Neuronal stem cell (in vitro differentiated cells): ENCODE results near the gene SRM.
"Not testable (repeated sequence)": the region's sequence is repeated elsewhere in the genome, so short reads cannot be mapped to it uniquely, and the experiment has no call there.

Source experiments
- DNase-seq: peaks from one replicate; pipeline ENCODE4 v3.0.0-alpha.2; 2013; ENCODE audit warnings: low spot score
- H2AFZ ChIP-seq: one replicate; pipeline ENCODE4 v1.6.1; 2013; ENCODE audit warnings: mild to moderate bottlenecking, low read length, inconsistent platforms
- H2AK5ac ChIP-seq: 2 replicates; pipeline ENCODE4 v1.6.1; 2013; ENCODE audit warnings: low read depth, mild to moderate bottlenecking, inconsistent platforms, low read length, moderate library complexity, mixed read lengths
- H2BK120ac ChIP-seq: 2 replicates; pipeline ENCODE4 v1.6.1; 2013; ENCODE audit warnings: low read depth, mild to moderate bottlenecking, inconsistent platforms, low read length, moderate library complexity, mixed read lengths
- H2BK12ac ChIP-seq: one replicate; pipeline ENCODE4 v1.6.1; 2013; ENCODE audit warnings: low read length, inconsistent platforms
- H2BK15ac ChIP-seq: 2 replicates; pipeline ENCODE4 v1.6.1; 2013; ENCODE audit warnings: mild to moderate bottlenecking, low read length, inconsistent platforms, mixed read lengths
- H2BK5ac ChIP-seq: one replicate; pipeline ENCODE4 v1.6.1; 2013; ENCODE audit warnings: inconsistent platforms, mild to moderate bottlenecking, low read length, moderate library complexity
- H3K14ac ChIP-seq: one replicate; pipeline ENCODE4 v1.6.1; 2013; ENCODE audit warnings: low read length, inconsistent platforms
- H3K18ac ChIP-seq: 2 replicates; pipeline ENCODE4 v1.6.1; 2013; ENCODE audit warnings: low read length, inconsistent platforms
- H3K23ac ChIP-seq: 2 replicates; pipeline ENCODE4 v1.6.1; 2013; ENCODE audit warnings: low read depth, mild to moderate bottlenecking, mixed read lengths, low read length, inconsistent platforms; ENCODE audit not compliant: poor library complexity
- H3K27ac ChIP-seq: replicated peaks from 3 replicates; pipeline ENCODE4 v1.5.1; 2013; ENCODE audit warnings: low read length, inconsistent platforms
- H3K27me3 ChIP-seq, 3 experiments: 2 replicates each; pipeline ENCODE4 v1.6.1; 2013; ENCODE audit warnings: low read length in 3 of 3, mild to moderate bottlenecking in 2 of 3, inconsistent platforms in 1 of 3, low read depth in 1 of 3, mixed read lengths in 1 of 3, moderate library complexity in 1 of 3; ENCODE audit not compliant: control insufficient read depth in 3 of 3, insufficient read depth in 3 of 3
- H3K36me3 ChIP-seq, 2 donors: replicated peaks in 1 of 2; 2 replicates each; pipeline ENCODE4 v1.6.1; 2013; ENCODE audit warnings: low read length in 2 of 2; ENCODE audit not compliant: control insufficient read depth in 2 of 2, insufficient read depth in 2 of 2
- H3K4ac ChIP-seq: 2 replicates; pipeline ENCODE4 v1.6.1; 2013; ENCODE audit warnings: inconsistent platforms, mild to moderate bottlenecking, low read length, moderate library complexity
- H3K4me1 ChIP-seq, 2 donors: 1 replicate in 1 of 2; 2 replicates in 1 of 2; pipeline ENCODE4 v1.6.1; 2013; ENCODE audit warnings: low read length in 2 of 2, low read depth in 1 of 2; ENCODE audit not compliant: control insufficient read depth in 2 of 2, insufficient read depth in 1 of 2
- H3K4me2 ChIP-seq: one replicate; pipeline ENCODE4 v1.6.1; 2013; ENCODE audit warnings: mild to moderate bottlenecking, low read length, inconsistent platforms; ENCODE audit not compliant: insufficient read depth, poor library complexity, severe bottlenecking
- H3K4me3 ChIP-seq, 2 donors: 2 replicates each; pipeline ENCODE4 v1.5.1; 2013; ENCODE audit warnings: low read length in 2 of 2, mild to moderate bottlenecking in 2 of 2, inconsistent platforms in 1 of 2, moderate library complexity in 1 of 2
- H3K79me1 ChIP-seq: one replicate; pipeline ENCODE4 v1.6.1; 2013; ENCODE audit warnings: low read depth, mild to moderate bottlenecking, inconsistent platforms, low read length, moderate library complexity
- H3K9ac ChIP-seq: one replicate; pipeline ENCODE4 v1.6.1; 2013; ENCODE audit warnings: mild to moderate bottlenecking, low read depth, low read length, inconsistent platforms; ENCODE audit not compliant: poor library complexity
- H3K9me3 ChIP-seq, 2 donors: replicated peaks in 1 of 2; 2 replicates each; pipeline versions ENCODE3 to v1.6.1; 2013; ENCODE audit warnings: low read length in 2 of 2, mild to moderate bottlenecking in 2 of 2, inconsistent platforms in 1 of 2, low read depth in 1 of 2, mixed read lengths in 1 of 2, moderate library complexity in 1 of 2; ENCODE audit not compliant: control insufficient read depth in 2 of 2, insufficient read depth in 1 of 2
- H4K8ac ChIP-seq: one replicate; pipeline ENCODE4 v1.6.1; 2013; ENCODE audit warnings: low read depth, mild to moderate bottlenecking, inconsistent platforms, low read length, moderate library complexity
- H4K91ac ChIP-seq: one replicate; pipeline ENCODE4 v1.6.1; 2013; ENCODE audit warnings: low read length, low read depth, mild to moderate bottlenecking, inconsistent platforms; ENCODE audit not compliant: poor library complexity
- WGBS, 2 donors: extraction: QIAGEN DNeasy Blood & Tissue Kit; methylation state at CpG; one replicate each; pipeline ENCODE4 v1.1.7; 2013; ENCODE audit warnings: missing lambda C conversion rate in 2 of 2, mixed read lengths in 1 of 2; ENCODE audit not compliant: insufficient read length in 2 of 2, insufficient replicate concordance in 1 of 2; ENCODE audit errors: extremely low coverage in 2 of 2; 5-methylcytosine and 5-hydroxymethylcytosine counted together

Gene SRM

DNA sequence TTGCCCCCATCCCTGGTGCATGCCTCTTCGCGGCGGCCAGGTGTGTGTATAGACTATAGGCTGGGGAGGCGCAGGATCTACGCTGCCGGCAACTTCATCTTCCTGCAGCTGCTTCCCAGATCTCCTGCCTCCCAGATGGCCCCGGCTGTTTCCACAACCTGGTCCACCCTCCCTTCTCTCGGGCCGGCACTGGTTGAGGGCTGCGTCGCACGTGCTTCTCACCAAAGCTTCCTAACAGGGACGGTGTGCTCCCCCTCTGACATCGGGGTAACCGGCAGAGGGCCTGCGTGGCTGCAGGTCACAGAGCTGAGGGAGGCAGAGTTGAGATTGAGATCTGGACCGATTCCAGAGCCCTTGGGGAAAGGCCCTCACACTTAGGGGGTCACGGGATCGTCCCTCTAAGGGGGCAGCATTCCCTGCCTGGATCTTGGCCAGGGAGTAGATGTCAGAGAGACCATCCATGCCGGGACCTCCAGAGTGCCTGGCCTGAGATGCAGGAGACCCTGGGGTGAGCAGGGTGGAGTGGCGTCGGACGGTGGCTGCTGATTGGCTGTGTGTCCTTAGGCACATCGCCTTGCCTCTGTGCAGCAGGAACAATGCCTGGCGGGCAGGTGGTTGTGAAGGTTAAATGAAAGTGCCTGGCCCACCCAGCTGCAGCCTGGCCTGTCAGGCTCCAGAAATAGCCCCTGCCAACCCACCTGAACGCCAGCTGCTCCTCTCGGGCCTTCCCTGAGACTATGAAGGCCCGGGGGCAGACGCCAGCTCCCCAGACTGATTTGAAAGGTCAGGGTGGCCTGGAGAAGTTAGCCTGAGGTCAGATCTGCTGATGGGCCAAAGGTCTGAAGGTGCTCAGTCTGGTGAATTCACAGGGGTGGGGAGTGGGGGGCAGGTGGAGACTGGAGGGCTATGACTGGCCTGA is 6.7 kb downstream of the SRM start:
- Histone ChIP-seq H2BK15ac (no peak overlapping the region), H3K4me1 (peaks cover 0 to 12% of the 10 kb centered on the region in 2 donors), H3K27ac (no peak overlapping the region), H3K27me3 (no peaks in the 10 kb centered on the region), H3K14ac (no peak overlapping the region), H2BK120ac (no peak overlapping the region), H3K9ac (no peak overlapping the region), H2AFZ (no peak overlapping the region), H4K91ac (peak overlapping the region; percentile 7), H3K4me3 (no peak overlapping the region), H3K9me3 (no peaks in the 10 kb centered on the region), H4K8ac (no peak overlapping the region), H3K23ac (peak overlapping the region; percentile 60), H3K79me1 (no peaks in the 10 kb centered on the region), H2BK5ac (no peak overlapping the region), H2BK12ac (no peak overlapping the region), H2AK5ac (peak overlapping the region; percentile 37), H3K4ac (no peak overlapping the region), H3K4me2 (no peak overlapping the region), H3K36me3 (peaks cover 9 to 40% of the 10 kb centered on the region in 2 donors), H3K18ac (peak overlapping the region; percentile 35)
- no peak for DNase-seq
- WGBS, 2 donors: no CpG with 5 or more reads among the region's 29 CpGs

DNA sequence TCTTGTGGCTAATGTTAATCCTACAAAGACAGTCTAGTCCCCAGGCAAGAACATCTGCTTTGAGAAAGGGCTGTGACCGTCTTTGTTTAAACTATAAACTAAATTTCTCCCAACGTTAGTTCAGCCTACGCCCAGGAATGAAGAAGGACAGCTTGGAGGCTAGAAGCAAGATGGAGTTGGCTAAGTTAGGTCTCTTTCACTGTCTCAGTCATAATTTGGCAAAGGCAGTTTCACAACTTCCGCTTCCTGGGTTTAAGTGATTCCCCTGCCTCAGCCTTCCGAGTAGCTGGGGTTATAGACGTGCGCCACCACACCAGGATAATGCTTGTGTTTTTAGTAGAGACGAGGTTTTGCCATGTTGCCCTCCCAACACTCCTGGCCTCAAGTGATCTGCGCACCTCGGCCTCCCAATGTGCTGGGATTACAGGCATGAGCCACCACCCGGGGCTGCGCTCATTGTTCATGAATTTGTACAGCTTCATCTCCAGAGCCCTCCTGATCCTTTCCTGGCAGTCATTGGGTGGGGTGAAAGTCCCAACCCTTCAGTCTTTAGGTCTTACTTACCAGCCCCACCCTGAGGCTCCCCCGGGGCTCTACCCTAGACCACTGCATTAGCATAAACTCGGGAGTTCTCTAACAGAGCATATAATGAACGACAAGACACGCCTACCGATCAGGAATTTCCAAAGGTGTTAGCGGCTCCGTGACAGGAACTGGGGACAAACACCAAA is 7.9 kb downstream of the SRM start:
- no peak for DNase-seq
- H3K27me3 ChIP-seq: no peaks in the 10 kb centered on the region
- no peak overlapping the region for H3K4ac ChIP-seq
- no peak overlapping the region for H3K4me3 ChIP-seq
- no peak overlapping the region for H2BK5ac ChIP-seq
- peaks cover 0 to 12% of the 10 kb centered on the region in 2 donors for H3K4me1 ChIP-seq
- H3K9ac ChIP-seq: no peak overlapping the region
- H3K27ac ChIP-seq: no peak overlapping the region
- no peak overlapping the region for H4K8ac ChIP-seq
- H3K36me3 ChIP-seq: peaks cover 7 to 28% of the 10 kb centered on the region in 2 donors
- H3K79me1 ChIP-seq: no peaks in the 10 kb centered on the region
- H2BK15ac ChIP-seq: no peak overlapping the region
- no peak overlapping the region for H3K14ac ChIP-seq
- H2AK5ac ChIP-seq: no peak overlapping the region
- no peak overlapping the region for H2BK12ac ChIP-seq
- no peak overlapping the region for H3K18ac ChIP-seq
- H3K4me2 ChIP-seq: no peak overlapping the region
- H4K91ac ChIP-seq: no peak overlapping the region
- no CpG with 5 or more reads among the region's 19 CpGs for WGBS, 2 donors
- no peak overlapping the region for H2BK120ac ChIP-seq
- no peaks in the 10 kb centered on the region for H3K9me3 ChIP-seq
- no peak overlapping the region for H3K23ac ChIP-seq
- no peak overlapping the region for H2AFZ ChIP-seq

DNA sequence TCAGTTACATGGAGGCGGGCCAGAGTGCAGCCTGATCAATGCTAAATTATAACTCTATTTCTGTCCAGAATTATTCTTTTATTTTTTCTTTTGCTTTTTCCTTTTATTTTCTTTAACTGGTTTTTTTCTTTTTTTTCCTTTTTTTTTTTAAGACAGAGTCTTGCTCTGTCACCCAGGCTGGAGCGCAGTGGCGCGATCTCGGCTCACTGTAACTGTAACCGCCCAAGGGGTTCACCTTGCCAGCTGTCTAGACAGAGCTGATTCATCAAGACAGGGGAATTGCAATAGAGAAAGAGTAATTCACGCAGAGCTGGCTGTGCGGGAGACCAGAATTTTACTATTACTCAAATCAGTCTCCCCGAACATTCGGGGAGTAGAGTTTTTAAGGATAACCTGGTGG is 8.7 kb downstream of the SRM start:
- not testable (repeated sequence) for H3K9ac ChIP-seq, H2AK5ac ChIP-seq, H3K9me3 ChIP-seq, H2BK12ac ChIP-seq, H3K18ac ChIP-seq, H4K91ac ChIP-seq, H3K23ac ChIP-seq, H2BK120ac ChIP-seq, H3K27me3 ChIP-seq, H3K4me3 ChIP-seq, H2BK5ac ChIP-seq, H3K14ac ChIP-seq, H3K4ac ChIP-seq, H3K4me2 ChIP-seq, DNase-seq, H2AFZ ChIP-seq, H4K8ac ChIP-seq, H3K27ac ChIP-seq, H3K79me1 ChIP-seq, H2BK15ac ChIP-seq
- WGBS, 2 donors: no CpG with 5 or more reads among the region's 10 CpGs
- Histone ChIP-seq H3K36me3 (peaks cover 3 to 20% of the 10 kb centered on the region in 2 donors), H3K4me1 (peaks cover 0 to 12% of the 10 kb centered on the region in 2 donors)
